ENCODE measurements around the gene IER5L.

GRCh38 chr9:129185402-129185801 lies 7.3 kb upstream of the IER5L start:
- TF ChIP-seq EZH2phosphoT487 (IDR thresholded peaks at IDR 0.05; ENCODE audit: insufficient read depth, low read depth) (no peak), EZH2 (IDR thresholded peaks at IDR 0.05; ENCODE audit: insufficient read depth, poor library complexity, severe bottlenecking) (no peak)

All from GM23248 (cell line).